GM21529 (cell line): Measurements from ENCODE around the gene NCOA7.
"Not testable (repeated sequence)": the region's sequence is repeated elsewhere in the genome, so short reads cannot be mapped to it uniquely, and the experiment has no call there.

Experiments used
- ATAC-seq: cut with Tn5 transposase; IDR thresholded peaks from one replicate; pipeline ENCODE4 v1.9.1; 2021; ENCODE audit not compliant: unreplicated experiment

The NCOA7 gene

DNA sequence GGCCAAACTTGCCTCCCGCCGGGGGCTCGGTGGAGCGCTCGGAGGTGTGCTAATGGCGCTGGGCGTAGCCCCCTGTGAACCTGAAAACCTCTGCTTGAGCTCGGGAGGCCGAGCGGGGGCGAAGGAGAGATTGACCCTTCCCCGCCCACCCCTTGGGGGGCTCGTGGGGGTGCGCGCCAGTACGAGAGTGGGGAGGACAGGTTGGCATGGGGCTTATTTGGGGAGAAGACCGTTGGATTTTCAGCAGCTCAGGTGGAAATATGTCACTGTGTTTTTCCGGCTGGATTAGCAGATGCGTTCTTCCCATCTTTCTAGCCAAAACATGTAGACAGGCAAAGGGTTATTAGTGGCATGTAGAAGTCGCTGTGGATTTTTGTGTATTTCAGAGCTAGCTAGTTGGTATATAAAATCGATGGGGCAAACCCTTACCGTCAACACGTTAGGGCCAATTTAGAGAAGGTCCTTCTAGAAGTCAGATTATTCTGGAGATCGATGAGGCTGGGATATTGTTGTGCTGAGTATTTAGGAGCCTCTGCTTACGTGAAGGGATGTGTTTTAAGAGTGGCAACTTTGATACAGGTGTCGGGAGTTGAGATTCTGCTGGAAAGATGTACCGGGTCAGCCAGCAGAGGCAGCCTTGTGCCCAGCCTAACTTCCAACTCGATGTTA lies 525 bp downstream of the NCOA7 start:
- ATAC-seq = peak; percentile 28

DNA sequence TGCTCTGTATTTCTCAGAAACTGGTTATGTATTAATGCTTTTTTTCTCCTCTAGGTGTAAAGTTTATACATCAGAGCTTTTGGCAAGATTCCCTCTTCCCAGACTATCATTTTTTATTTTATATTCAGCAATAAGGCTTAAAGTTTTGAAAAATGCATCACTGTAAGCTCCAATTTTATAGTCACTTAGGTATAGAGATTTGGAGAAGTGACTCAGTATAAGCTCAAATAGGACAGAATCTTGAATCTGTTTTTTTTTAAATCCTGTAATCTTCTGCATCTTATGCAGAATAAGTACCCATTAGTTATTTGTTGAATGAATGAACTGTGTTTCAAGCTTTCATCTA lies 1.0 kb downstream of the NCOA7 start:
- no peak for ATAC-seq

DNA sequence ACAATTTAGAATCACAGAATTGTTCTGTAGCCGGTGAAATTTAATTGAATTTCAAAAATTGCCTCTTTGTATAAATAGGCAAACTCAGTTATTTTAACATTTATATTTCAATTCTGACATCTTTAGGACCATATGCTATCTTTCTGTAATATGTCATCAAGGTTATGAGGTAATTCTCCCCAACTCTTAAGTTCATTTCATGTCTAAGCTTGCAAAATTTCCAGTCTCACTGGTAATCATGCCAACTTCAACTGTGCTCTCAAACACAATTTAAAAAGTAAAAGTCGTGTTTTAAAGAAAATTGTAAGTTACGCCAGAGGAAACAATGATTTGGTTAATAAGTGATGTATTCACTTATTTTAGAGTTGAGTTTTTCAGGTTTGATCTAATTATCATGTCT lies 1.4 kb downstream of the NCOA7 start:
- no peak for ATAC-seq

DNA sequence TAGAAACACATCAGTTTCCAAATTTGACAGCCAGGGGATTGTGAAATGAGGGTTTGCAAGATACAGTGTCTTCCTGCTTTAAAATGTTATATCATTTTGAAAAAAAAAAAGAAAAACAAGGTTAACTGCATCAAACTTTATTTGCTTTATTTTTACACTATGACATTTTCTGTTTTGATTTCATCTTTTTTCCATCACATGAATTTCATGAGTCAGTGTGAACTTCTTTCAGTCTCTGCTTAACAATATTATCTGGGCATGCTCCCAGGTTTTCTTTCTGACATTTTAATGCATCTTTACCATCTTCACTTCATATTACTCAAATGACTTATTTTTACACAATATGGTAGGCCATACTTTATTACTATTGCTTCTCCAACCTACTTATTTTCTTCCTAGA lies 1.9 kb downstream of the NCOA7 start:
- no peak for ATAC-seq

DNA sequence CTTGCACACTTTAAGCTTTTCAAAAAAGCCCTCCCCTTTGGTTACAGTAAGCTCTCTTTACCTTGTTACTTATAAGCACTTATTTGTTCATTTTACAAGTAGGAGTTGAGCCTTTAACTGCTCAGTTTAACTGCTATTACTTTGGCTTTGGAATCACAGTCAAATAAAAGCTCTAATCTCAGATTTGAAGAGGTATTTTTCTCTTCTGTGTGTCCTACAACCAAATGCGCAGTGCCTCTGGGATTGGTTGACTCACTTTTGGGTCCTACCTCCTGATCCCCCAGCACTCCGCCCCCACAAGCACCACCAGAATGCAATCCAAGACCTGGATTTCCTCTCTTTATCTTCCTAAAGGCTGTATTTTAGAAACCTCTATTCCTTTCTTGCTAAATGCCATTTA lies 2.5 kb downstream of the NCOA7 start:
- no peak for ATAC-seq

DNA sequence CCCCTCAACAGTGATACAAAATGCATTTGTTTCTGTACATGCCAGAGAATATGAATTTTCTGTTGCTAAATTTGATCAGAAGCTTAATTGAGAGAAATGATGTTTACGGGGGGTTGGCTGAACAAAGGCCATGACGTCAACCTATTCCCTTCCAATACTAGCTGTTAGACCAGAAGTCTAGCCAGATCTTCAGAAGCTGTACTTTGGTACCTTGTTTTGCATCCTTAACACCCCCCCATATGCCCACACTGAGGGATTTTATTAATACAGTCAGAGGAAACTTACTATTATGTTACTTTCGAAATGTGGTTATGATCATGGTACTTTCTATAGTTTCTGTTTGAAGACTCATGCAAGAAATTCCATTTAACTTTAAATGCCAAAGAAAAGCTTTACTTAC lies 3.1 kb downstream of the NCOA7 start:
- no peak for ATAC-seq

DNA sequence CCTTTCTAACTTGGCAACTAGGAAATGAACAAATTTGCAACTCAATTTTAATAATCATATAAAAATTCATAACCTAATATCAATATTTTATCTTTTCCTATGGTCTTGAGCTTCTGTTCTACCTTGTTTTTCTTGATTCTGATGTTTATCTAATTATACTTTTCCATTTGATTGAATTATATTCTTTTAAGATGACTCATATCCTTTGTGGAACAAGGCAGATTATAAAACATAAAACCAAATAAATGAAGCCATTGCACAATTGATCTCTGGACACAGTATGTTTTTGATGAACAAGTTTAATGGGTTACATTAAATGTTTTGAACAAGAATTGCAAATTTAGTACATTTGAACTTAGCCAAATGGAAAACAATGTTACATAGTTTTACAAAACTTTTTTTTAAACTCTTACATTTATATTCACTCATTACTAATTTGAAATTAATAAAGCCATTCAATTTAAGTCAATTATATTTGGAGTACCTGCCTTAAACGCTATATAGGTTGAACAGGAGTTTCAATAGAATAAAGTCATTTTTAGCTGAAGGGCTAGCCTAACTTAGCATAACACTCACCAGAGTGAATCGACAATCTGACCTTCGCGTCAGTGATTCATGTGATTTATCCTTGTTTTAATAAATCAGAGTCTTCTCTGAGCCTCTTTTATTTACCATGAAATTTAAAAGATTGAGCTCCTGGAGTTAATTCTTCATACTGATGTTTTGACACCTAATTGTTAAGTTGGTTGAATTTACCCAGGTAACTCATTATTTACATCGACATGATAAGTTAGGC lies 3.8 kb downstream of the NCOA7 start:
- no peak for ATAC-seq

DNA sequence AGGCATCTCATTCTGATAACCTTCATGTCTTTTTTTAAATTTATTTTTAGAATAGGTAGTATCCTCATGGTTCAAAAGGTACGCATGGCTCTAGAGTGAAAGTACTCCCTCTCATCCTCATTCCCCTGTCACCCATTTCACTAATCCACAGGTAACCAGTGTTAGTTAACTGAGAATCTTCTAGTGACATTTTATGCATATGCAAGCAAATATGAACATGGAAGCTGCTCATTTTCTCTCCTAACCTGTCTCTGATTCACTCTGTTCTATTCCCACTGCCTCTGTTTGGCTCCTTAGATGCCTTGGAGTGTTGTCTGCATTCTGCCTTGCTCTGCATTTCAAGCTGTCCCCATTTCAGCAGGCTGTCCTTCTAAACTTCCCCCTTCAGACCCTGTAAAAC lies 4.5 kb downstream of the NCOA7 start:
- ATAC-seq = no peak

DNA sequence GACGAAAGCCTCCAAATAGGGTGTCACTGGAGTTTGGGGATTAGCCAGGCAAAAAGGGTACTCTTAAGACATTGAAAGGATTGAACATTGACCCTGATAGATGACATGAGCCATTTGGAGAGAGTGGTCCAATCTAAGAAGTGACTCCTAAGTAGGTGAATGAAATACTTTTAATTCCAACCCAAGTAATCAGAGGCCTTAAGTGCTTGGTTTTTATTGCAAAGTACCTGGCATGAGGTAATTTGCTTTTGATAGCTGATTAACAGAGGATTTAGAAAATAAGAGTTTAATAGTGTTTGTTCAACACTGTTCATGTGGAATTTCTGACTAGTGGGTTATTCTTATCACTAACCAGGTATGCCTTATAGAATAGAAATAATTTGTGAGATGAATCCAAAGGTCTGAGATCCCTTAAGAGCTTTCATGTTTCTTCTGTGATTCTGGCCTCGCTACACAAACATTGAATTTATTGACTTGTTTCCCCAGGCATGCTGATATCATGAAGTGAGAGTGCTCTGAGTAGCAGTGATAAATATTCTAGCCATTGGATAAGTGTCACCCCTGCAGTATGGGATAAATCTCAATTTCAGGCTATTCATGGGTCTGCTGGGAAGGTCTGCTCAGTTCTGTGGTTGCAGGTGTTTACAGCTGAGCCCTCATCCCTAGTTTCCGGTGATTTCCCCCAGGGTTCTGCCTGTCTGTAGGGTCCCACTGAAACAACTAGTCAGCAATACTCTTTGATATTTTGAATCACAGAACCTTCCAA lies 6.5 kb downstream of the NCOA7 start:
- no peak for ATAC-seq

DNA sequence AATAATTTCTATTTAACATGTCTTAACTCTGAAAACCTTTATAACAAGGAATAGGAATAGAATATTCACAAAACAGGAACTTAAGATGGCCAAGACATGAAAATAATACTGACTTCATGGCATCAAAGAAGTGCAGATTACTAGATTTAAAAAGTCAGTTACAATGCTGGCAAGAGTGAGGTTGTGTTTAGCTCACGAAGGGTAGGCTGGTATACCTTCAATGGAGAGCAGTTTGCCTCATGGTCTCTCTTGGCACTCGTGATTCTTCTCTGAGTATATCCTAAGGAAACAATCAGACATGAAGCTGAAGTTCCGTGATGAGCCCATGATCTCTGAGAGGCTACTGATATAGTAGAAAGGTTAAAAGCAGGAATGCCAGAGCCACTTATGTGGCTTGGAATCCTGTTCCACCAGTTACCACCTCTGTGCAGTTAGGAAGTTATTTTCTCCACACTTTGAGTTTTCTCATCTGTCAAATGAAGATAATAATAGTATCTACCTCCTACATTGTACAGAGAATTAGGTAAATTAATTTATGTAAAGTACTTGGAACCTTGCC lies 7.2 kb downstream of the NCOA7 start:
- ATAC-seq = no peak

DNA sequence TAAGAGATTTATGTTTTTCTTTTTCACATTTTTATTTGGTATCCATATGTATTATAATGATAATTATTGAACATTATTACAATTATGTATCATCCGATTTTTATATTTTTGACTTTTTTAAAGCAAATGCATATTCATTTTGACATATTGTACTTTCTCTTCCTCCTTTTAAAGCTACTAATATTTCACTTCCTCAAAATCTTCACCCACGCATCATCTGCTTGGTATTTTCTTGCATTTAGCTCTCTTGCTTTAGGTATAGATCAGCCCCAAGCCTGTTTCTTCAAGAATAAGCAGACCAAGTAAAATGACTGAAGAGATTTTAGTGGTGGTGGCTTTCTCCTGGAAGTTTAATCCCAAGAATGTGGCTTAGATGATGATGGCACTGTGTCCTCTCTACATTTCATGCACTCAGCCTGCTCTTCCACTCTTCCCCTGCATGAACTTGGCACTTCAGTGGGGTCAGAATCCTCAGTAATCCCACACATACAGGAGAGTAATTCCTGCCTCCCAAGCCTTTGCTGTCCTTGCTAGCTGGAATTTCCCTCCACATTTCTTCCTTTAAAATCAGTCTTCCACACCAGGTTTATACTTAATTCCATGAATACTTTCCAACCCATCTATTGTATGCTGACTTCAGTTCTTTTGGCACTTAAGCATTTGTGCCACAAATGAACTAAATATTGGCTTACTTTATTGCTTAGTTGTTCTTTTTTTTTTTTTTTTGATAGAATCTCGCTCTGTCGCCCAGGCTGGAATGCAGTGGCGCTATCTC lies 8.2 kb downstream of the NCOA7 start:
- peak; percentile 91 for ATAC-seq

DNA sequence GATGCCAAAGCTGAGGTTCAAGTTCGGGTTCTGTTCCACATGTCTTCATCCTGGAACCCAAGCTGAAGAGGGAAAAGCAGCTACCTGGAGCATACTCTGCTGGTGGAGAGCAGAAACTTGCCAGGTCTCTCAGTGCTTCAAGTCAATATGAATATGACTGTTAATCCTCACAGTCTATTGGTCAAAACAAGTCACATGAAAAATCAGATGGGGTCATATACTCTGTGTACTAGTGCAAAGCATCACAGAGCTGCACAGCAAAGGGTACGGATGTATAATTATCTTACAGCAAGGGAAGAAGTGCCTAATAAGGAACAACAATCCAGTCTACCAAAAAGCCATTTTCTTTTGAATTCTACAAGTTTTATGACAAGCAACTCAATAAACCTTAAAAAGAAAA lies 11.6 kb downstream of the NCOA7 start:
- no peak for ATAC-seq

DNA sequence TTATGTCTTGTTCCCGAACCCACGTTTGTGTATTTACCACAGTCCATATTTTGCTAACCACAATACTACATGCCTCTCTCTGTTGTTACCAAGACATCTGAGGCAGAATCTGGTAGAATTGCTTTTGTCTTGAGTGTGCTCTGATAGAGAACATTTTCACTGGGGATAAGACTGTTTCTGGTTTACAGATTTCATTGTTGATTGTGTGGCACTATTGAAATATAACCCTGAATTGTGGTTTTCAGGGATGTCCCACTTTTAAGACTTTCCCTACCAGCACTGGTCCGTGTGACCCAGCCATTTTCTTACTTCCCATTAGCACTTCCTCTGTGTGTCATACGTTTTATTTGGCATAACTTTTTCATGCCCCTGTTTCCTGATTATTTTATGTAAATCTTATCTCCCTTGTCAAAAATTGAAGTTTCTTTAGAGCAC lies 12.2 kb downstream of the NCOA7 start:
- ATAC-seq = peak; percentile 13

DNA sequence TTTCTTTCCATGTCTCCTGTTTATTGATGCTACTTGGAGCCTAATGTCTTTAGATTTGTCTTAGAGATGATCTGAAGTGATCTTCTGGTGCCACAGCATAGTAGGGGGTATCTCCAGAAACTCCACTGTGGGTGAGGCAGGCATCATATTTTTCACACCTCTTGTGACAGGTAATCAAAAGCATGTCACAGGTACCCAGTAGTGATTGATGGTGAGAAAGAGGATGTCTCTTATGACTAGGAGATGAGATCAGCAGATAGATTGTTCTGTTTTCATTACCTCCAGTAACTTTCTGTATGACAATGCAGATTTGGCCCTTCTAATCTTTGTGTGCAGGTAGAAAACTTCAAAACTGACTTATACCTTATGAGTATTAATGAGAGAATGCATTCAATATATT lies 13.5 kb downstream of the NCOA7 start:
- peak; percentile 59 for ATAC-seq

DNA sequence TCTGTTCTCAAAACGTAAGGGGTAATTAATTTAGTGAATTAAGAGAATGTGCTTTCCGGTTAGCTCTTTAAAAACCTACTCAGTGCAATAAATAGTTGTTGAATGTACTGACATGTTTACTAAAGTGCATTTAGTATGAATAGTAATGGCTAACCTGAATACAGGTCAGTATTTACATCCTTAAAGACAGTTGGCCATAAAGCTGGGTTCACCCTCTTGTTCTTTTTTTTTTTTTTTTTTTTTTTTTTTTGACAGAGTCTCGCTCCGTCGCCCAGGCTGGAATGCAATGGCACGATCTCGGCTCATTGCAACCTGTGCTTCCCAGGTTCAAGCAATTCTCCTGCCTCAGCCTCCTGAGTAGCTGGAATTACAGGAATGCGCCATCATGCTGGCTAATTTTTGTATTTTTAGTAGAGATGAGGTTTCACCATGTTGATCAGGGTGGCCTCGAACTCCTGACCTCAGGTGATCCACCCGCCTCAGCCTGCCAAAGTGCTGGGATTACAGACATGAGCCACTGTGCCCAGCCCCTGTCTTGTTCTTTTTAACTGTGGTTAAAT lies 14.2 kb downstream of the NCOA7 start:
- ATAC-seq = not testable (repeated sequence)

DNA sequence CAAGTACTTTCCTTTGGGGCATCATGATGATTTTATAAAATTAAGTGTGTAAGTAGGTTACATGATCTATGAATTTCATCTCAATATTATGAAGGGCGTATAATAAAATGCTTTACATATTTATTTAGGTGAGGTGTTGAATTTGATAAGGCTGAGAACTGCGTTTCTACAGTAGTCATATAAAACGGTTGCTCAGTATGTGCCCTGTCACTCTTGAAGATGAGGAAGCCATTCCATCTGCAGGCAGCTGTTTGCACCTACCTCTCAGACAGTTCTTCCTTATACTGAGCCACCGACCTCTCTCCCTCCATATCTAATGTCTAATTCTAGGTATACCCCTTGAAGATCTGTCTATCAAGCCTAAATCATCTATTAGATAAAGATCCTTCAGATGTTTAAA lies 16.1 kb downstream of the NCOA7 start:
- no peak for ATAC-seq

DNA sequence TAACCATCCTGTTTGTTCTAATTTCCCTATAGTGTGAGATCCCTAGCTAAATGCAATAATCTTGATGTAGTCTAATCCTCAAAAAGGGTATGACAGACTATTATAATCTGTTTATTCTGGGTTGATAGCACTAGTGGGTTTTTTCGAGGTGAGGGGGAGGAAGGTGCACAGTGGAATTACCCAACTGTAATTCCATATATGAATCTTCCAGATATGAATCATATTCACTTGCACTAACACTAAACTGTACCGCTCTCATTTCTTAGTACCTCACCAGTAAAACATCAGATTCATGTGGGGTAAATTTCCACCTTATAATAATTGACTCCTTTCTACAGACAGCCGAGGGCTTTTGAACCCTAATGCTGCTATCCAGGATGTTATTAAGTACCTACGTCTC lies 16.5 kb downstream of the NCOA7 start:
- ATAC-seq = peak; percentile 36

DNA sequence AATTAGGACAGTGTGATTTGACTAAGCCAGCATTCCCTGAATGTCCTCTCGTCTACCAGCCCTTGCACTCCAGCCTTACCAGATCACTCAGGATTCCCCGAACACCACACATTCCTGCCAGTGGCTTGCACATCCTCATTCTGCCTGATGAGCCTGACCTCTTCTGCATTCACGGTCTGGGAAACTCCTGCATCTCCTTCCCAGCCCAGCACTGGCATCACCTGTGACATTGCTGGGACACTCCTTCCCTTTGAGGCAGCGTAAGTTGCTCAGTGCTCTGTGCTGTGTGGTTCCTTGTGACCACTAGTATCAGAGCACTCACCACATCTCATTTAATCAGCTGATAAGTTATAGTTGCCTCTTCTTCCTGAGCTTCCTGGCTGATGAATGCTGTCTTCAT lies 17.3 kb downstream of the NCOA7 start:
- no peak for ATAC-seq

DNA sequence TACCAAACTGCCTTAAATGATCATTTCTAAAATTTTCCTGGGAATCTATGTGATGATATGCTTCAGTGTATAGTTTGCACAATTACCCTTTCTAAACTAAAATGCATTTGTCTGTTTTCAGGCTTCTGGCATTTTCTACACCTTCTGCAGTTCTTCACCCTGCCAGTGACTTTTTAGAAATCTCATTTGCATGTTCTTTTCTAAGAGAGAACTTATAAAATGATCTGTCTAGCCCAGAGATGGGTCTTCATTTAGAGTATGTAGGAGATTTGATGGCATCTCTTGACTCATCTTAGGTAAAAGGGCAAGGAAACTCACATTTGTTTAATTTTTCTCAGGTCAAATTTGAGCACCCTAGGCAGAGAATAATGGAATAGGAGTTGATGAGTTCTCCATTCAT lies 17.8 kb downstream of the NCOA7 start:
- ATAC-seq = no peak

DNA sequence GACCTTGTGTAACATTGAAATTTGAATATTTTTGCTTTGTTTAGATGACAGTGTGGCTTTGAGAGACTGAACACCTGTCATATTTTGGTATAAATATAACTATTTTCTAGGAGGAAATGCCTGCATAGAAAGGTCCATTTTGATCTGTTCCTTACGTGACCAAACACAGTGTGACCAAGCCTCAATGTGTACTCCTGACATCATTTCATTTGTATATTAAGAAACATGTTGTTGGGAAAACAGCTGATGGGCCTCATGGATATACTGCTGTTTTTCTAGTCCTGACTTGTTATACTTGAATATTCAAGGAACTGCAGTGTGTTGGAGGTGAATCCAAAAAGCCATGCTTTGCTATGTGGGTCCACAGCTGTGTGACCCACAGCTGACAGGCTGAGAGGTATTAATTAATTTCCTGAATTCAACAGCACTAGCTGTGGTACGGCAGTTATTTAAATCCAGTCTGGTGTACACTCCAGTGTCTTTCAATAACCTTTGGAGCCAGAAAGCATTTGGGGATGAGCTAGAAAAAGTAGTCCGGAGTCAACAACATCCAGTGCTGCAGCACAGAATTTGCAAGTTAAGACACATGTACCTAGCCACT lies 18.9 kb downstream of the NCOA7 start:
- ATAC-seq = no peak
